Uterus (tissue), 4 donors: ENCODE results near the gene RPL10. TPM values are rescaled to one million over a fixed set of nuclear protein-coding genes. Genes with fewer than 3 reads are reported as not detected.

Experiments
- DNase-seq, 2 donors: peaks; one replicate each; pipeline ENCODE4 v3.0.0-alpha.2; 2019 to 2020
- H3K27ac ChIP-seq, 2 donors: fragments of 200-600 bp; sonication (generic); 1 replicate in 1 of 2; 2 replicates in 1 of 2; pipeline ENCODE4 v1.5.1; 2016 to 2018
- H3K27me3 ChIP-seq, 2 donors: fragments of 200-600 bp; sonication (generic); one replicate each; pipeline ENCODE4 v1.5.1; 2018 to 2019; ENCODE audit warnings: control low read depth in 1 of 2
- H3K36me3 ChIP-seq, 2 donors: fragments of 200-600 bp; sonication (generic); one replicate each; pipeline ENCODE4 v1.5.1; 2019; ENCODE audit warnings: control low read depth in 1 of 2
- H3K4me1 ChIP-seq, 2 donors: fragments of 200-600 bp; sonication (generic); one replicate each; pipeline ENCODE4 v1.5.1; 2018 to 2019; ENCODE audit warnings: control low read depth in 1 of 2
- H3K4me3 ChIP-seq, 2 donors: fragments of 200-600 bp; sonication (generic); 1 replicate in 1 of 2; 2 replicates in 1 of 2; pipeline ENCODE4 v1.5.1; 2018 to 2019; ENCODE audit warnings: mild to moderate bottlenecking in 1 of 2
- H3K9me3 ChIP-seq, 2 donors: fragments of 200-600 bp; sonication (generic); one replicate each; pipeline ENCODE4 v1.5.1; 2019; ENCODE audit warnings: control low read depth in 1 of 2
- CTCF ChIP-seq, 4 experiments: fragments of 200-600 bp in 2 of 4; fragments of 450-650 bp in 2 of 4; sonication (generic) in 2 of 4; IDR thresholded peaks; one replicate each; pipeline ENCODE4 v1.5.1; 2016 to 2019; ENCODE audit warnings: antibody characterized with exemption in 4 of 4, mild to moderate bottlenecking in 2 of 4, moderate library complexity in 1 of 4
- POLR2A ChIP-seq, 2 donors: fragments of 450-650 bp; IDR thresholded peaks; one replicate each; pipeline ENCODE4 v1.6.1; 2016; ENCODE audit warnings: antibody characterized with exemption in 2 of 2, mild to moderate bottlenecking in 1 of 2, moderate library complexity in 1 of 2
- intact Hi-C: fragments of 100-400 bp; cut with DNase I; formaldehyde crosslinking; loops from one replicate; pipeline ENCODE4 v1.15.1; 2023; ENCODE audit warnings: low total_unique reads
- total RNA-seq, 4 donors: library from RNA; depleted of rRNA in 3 of 4; stranded (reverse); fragments of >200 nt in 3 of 4; gene quantifications; one replicate each; pipeline versions ENCODE4 v1.1.0 to v1.2.4, GENCODE V29; 2014 to 2023
- donor health status: DM: yes; HTN: yes; CAD: no.

Gene RPL10
- total RNA-seq, 4 donors from 2014 or later: 2,407 to 9,172 (median 4,014) TPM

GRCh38 chrX:154369449-154370299 is 28.5 kb upstream of the RPL10 start:
- peak; percentile 51 to 58 for TF ChIP-seq POLR2A (IDR thresholded peaks at IDR 0.05)
- TF ChIP-seq CTCF (IDR thresholded peaks at IDR 0.05): no peak
- no peaks in the 10 kb centered on the region for H3K27me3 ChIP-seq
- H3K9me3 ChIP-seq: no peaks in the 10 kb centered on the region
- H3K36me3 ChIP-seq: no peaks in the 10 kb centered on the region
- DNase-seq: peak; percentile 86 to 91
- peak overlapping the region; percentile 56 to 64 for H3K4me3 ChIP-seq
- H3K27ac ChIP-seq: peak overlapping the region; percentile 95 to 98
- intact Hi-C loops: no loop called here
- peaks cover 0 to 12% of the 10 kb centered on the region in 2 donors for H3K4me1 ChIP-seq

- intact Hi-C loops: no loop called here
- no peaks in the 10 kb centered on the region for H3K36me3 ChIP-seq
- no peaks in the 10 kb centered on the region for H3K9me3 ChIP-seq
- peak overlapping the region; percentile 95 to 98 for H3K27ac ChIP-seq
- H3K4me1 ChIP-seq: peaks cover 0 to 12% of the 10 kb centered on the region in 2 donors
- peak overlapping the region; percentile 56 to 64 for H3K4me3 ChIP-seq
- TF ChIP-seq CTCF (IDR thresholded peaks at IDR 0.05) (no peak), POLR2A (IDR thresholded peaks at IDR 0.05) (no peak)
- peak in 1 of 2 donors; percentile 48 for DNase-seq
- H3K27me3 ChIP-seq: no peaks in the 10 kb centered on the region
These were observed 27.7 kb upstream of the RPL10 start for GRCh38 chrX:154370300-154371016.

- H3K4me3 ChIP-seq: peak overlapping the region; percentile 56 to 64
- H3K27ac ChIP-seq: peak overlapping the region; percentile 95 to 98
- intact Hi-C loops: no loop called here
- no peaks in the 10 kb centered on the region for H3K27me3 ChIP-seq
- peak; percentile 91 to 95 for DNase-seq
- no peaks in the 10 kb centered on the region for H3K9me3 ChIP-seq
- H3K4me1 ChIP-seq: peaks cover 0 to 12% of the 10 kb centered on the region in 2 donors
- no peaks in the 10 kb centered on the region for H3K36me3 ChIP-seq
- peak; percentile 92 to 95 for TF ChIP-seq POLR2A (IDR thresholded peaks at IDR 0.05)
- peak in 1 of 4 experiments; percentile 19 for TF ChIP-seq CTCF (IDR thresholded peaks at IDR 0.05)
These were observed 27.0 kb upstream of the RPL10 start for GRCh38 chrX:154371017-154371788.

- Histone ChIP-seq H3K9me3 (no peaks in the 10 kb centered on the region), H3K4me3 (peak overlapping the region; percentile 56 to 64), H3K27me3 (no peaks in the 10 kb centered on the region), H3K36me3 (no peaks in the 10 kb centered on the region), H3K4me1 (peaks cover 0 to 12% of the 10 kb centered on the region in 2 donors), H3K27ac (peak overlapping the region; percentile 95 to 98)
- no peak for TF ChIP-seq POLR2A (IDR thresholded peaks at IDR 0.05)
- no peak for TF ChIP-seq CTCF (IDR thresholded peaks at IDR 0.05)
- DNase-seq: peak in 1 of 2 donors; percentile 49
- intact Hi-C loops: no loop called here
These were observed 26.3 kb upstream of the RPL10 start for GRCh38 chrX:154371789-154372300.
